Ovary (tissue), 3 donors: ENCODE results near the gene GPA33.

Experiments used
- POLR2A ChIP-seq: fragments of 450-650 bp; IDR thresholded peaks from one replicate; pipeline ENCODE4 v1.6.1; 2017; ENCODE audit warnings: antibody characterized with exemption, mild to moderate bottlenecking, moderate library complexity
- TF ChIP-seq, protein P1 (sequence below), 3 donors: fragments of 450-650 bp in 2 of 3; fragments of 200-600 bp in 1 of 3; IDR thresholded peaks; one replicate each; pipeline versions ENCODE4 v1.5.1 to v1.8.0; 2016 to 2022; ENCODE audit warnings: antibody characterized with exemption in 3 of 3, mild to moderate bottlenecking in 1 of 3
- donor health status: DM: no; HTN: no; CAD: no.

DNA sequence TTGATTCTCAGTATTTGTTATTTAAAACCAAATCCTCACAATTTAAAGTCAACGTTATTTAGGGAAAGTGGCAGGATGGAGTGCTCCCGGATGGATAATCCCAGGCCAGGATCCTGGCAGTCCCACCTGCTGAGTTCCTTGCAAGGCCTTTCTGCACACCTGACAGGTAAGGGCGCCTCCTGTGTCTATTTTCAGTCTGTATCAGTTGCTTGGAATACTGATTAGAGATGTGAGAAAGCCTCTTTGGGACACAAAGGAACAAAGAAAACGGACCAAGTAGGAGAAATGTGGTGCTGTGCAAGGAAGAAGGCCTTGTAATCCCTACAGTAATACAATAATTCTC is 15.9 kb upstream of the GPA33 start:
- TF ChIP-seq, protein P1, sequence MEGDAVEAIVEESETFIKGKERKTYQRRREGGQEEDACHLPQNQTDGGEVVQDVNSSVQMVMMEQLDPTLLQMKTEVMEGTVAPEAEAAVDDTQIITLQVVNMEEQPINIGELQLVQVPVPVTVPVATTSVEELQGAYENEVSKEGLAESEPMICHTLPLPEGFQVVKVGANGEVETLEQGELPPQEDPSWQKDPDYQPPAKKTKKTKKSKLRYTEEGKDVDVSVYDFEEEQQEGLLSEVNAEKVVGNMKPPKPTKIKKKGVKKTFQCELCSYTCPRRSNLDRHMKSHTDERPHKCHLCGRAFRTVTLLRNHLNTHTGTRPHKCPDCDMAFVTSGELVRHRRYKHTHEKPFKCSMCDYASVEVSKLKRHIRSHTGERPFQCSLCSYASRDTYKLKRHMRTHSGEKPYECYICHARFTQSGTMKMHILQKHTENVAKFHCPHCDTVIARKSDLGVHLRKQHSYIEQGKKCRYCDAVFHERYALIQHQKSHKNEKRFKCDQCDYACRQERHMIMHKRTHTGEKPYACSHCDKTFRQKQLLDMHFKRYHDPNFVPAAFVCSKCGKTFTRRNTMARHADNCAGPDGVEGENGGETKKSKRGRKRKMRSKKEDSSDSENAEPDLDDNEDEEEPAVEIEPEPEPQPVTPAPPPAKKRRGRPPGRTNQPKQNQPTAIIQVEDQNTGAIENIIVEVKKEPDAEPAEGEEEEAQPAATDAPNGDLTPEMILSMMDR (IDR thresholded peaks at IDR 0.05), result no peak
- no peak for TF ChIP-seq POLR2A
